HG02642 (cell line): ENCODE results near the gene PPARG.
"Not testable (repeated sequence)": the region's sequence is repeated elsewhere in the genome, so short reads cannot be mapped to it uniquely, and the experiment has no call there.

Experiments used
- ATAC-seq: cut with Tn5 transposase; IDR thresholded peaks from one replicate; pipeline ENCODE4 v1.9.1; 2021; ENCODE audit warnings: mild to moderate bottlenecking; ENCODE audit not compliant: unreplicated experiment, poor library complexity

The PPARG gene

DNA sequence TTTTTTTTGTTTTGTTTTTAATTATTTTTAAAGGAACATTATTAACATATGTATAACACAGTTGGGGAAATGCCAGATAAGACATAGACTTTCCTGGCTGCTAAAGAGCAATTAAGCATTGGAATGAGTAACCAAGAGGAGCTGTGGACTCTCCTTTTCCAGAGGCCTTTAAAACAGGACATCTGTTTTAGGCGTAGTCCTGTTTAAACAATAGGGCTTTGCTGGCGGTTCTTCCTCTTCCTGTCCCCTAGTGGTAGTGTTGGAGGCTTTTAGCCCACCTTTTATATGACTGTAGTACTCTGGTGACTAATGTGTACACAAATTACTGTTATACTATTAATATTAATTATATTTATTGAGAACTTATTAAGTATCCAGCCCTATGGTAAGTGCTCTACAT, 81.9 kb downstream of the PPARG start:
- no peak for ATAC-seq

DNA sequence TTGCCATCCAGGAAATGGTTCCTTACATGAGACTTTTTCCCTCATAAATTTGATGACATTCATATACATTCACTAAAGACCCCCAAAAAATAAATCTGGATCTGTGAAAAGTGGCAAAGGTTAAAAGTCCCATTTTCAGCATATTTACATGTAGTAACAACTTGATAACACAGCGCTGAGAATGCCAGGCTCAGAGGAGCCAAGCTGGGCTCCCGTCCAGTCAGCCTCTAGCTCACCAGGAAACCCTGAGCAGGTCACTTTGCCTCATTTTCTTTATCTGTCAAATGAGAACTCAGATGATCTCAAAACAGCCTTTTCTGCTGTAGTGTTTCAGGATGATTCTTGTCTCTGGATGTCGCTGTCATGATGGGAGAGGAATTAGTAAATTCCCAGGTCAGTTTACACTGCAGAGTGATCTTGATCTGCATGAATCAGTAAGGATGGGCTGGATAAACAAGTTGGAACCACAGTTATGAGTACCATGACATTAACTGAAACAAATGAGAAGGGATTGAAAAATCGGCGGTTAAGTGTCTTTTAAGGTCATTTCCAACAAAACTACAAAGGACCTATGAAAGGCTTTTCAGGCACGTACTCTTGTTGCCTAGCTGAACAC, 82.8 kb downstream of the PPARG start:
- no peak for ATAC-seq

DNA sequence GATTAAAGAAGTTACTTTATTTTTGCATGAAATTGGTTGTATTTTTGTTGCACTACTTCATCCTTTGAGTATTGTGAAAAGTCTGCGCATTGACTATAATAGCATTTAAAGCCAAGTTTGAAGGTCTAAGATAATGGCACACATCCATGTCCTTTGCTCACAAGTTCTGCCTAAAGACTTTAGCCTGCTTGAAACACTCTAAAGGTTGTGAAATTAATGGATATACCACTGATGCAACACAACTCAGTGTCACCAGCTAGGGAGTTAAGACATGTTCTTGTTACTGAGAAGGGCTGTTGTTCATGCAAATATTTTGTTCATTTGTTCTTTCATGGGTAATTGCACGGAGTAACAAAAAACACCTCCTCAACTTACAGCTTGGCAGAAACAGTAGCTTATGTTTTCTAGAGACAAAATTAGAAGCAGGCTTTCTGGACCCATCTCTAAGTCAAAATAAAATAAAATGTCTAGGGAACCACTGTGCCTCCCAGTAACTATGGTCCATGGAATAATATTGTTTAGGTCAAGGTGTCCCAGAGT, 83.9 kb downstream of the PPARG start:
- ATAC-seq, result no peak

DNA sequence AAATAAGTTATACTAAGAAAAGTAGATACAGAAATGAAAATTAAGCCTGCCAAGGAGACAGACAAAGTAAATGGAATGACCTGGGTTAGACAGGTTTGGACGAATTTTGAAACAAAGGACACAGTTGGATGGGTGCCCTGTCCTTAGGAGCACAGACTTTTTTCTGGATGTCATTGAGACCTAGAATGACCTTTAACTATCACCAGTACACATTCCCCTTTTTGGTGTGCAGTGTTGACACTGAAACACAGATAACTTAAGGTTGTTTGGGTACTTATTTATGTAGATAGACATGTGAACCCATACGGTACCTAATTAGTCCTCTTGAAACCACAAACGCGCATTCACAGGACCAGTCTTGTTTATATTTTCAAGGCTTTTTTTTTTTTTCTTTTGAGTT, 86.7 kb downstream of the PPARG start:
- no peak for ATAC-seq

DNA sequence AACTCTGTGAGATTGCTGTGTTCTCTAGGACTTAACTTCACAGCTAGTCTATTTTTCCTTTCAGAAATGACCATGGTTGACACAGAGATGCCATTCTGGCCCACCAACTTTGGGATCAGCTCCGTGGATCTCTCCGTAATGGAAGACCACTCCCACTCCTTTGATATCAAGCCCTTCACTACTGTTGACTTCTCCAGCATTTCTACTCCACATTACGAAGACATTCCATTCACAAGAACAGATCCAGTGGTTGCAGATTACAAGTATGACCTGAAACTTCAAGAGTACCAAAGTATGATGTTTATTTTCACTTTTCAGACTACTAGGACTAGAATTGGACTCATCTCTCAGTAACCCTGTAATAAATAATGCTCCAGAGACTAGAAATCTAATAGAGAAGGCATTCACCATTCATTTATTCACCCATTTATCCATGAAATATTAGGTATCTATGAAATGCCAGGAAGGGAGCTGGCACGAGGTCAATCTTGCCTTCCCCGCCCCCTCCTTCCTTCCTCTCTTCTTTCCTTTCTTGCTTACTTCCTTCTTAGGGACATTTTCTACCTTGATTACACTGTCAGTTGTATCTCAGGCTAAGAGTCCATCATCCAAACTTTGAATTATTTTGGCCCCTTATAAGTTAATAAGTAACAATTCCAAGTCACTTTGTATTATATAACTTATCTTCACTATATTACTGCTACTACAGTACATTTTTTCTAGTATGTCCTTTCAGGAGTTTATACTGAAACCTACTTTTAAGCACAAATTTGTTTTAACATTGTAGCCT, 91.0 kb downstream of the PPARG start:
- no peak for ATAC-seq

DNA sequence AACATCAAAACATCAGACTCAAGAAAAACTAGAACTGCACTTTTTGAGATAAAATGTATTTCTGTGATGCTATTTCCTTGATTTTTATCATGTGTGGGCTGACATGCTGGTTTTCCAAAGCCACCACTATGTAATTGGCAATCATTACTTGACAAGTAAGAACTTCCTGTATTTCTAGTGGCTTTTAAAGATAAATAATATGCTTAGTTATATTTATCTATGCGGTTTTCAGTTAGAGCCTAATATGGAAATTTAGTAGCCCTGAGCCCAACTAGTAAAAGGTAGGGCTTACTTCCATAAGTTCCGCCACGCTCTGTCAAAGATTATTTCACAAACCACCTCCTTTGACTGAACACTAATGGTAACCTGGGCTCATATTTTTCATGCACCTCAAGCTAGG, 91.6 kb downstream of the PPARG start:
- no peak for ATAC-seq

DNA sequence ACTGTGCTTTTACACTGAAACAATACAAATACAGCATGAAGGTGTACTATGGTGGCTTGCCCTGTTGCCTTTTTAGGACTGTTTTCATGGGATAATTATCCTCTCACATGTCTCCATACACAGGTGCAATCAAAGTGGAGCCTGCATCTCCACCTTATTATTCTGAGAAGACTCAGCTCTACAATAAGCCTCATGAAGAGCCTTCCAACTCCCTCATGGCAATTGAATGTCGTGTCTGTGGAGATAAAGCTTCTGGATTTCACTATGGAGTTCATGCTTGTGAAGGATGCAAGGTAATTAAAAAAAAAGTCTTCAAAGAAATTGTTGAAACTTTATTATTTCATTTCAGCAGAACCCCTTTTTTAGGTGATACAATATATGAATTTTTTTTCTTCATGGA, 92.3 kb downstream of the PPARG start:
- no peak for ATAC-seq

DNA sequence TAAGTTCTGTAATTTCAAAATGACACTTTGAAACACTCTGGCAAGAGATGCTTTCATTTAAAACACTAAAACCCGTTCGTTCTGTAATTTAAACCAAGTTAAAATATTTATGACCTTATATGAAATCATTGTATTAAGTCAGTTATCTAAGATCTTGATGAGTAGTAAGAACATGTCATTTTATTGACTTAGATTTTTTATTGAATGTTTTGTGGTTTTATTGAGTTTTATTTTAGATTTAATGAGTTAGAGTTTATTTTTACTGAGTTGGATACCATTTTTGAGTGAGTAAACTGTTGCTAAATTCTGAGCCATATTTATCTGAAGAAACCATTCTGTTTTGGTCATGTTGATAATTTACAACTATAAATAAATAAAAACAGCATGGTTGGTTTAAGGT, 94.3 kb downstream of the PPARG start:
- no peak for ATAC-seq

DNA sequence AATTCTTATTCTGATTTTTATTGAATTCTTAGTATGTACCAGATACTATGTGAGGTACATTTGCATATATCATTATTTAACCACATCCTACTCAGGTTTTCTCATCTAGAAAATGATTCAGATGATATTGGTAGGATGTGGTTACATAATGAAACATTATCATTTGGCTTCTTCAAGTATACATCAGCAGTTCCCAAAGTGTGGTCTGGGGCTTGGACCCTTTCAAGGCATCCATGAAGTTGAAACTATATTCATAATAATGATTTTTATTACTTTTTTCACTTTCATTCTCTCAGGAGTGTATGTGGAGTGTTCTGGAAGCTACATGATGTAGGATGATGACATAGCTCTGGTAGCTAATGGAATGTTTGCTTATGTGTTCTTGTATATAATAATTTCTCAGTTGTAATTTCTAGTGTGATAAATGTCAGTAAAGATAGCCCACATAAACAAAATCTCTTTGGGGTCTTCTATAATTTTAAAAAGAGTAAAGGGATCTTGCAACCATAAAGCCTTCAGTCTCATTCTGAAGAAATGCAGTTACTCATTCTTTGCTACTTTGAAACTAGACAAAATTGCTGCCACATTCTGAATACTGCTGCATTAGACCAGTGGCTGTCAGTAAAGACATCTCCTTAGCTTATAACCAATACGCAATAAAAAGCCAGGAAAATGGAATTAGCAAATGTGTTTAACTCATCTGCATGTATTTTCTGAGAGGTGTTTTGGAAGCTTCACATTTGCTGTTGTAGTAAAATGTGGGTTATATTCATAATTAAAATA, 95.8 kb downstream of the PPARG start:
- no peak for ATAC-seq

DNA sequence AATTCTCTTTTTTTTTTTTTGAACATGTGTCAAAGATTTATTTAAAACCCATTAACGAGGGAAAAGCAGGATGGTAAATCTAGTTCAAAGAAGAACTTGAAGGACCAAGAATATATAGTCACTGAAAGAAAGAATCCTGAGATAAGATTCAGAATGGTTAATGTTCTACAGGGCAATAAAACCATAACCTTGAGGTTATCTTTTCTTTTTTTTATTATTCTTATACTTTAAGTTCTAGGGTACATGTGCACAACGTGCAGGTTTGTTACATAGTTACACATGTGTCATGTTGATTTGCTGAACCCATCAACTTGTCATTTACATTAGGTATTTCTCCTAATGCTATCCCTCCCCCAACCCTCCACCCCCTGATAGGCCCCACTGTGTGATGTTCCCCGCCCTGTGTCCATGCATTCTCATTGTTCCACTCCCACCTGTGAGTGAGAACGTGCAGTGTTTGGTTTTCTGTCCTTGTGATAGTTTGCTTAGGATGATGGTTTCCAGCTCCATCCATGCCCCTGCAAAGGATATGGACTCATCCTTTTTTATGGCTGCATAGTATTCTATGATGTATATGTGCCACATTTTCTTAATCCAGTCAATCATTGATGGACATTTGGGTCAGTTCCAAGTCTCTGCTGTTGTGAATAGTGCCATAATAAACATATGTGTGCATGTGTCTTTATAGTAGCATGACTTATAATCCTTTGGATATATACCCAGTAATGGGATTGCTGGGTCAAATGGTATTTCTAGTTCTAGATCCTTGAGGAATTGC, 97.8 kb downstream of the PPARG start:
- not testable (repeated sequence) for ATAC-seq

DNA sequence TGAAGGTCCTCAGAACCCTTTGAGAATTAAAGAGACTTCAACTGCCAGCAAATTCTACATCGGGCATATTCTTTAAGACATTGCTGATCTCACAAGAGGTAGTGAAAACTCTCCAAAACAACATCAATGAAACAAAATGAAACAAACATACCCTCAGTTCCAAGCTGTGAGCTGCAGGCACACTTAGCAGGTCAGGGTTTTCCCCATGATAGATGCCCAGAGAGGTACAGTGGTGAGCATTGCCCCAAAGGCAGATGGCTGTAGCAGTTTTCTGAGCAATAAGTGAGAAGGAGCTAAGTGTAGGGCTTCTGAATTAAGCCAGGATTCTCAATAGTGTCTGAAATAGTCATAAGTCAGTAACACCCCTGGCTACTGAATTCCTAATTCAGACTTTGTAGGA, 99.3 kb downstream of the PPARG start:
- no peak for ATAC-seq

DNA sequence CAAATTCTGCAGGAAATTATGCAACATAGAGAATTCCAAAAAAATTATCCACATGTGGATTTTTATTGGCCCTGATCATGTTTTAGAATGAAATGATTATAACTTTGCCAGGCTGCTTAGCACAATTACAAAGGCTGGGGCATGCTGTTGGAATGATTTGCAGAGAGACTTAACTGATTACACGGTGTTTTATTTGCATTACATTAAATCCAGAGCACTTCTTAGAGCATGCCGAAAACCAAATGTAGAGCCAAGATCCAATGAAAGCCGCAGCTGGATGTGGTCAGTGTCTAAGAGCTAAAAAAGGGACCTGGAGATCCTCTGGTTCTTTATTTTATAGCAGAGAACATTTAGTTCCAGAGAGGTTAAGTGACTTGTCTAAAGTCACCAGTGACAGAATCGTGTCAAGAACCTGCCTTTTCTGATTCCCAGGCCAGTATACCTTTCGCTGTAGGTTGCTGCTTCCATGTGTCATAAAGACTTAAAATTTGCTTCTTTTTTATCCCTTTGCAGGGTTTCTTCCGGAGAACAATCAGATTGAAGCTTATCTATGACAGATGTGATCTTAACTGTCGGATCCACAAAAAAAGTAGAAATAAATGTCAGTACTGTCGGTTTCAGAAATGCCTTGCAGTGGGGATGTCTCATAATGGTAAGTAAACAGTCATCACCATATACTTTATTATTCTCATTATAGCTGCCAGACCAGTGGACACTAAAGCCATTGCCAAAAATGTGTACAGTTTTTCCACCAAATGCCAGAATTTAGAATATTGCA, 103.4 kb downstream of the PPARG start:
- ATAC-seq, result no peak

DNA sequence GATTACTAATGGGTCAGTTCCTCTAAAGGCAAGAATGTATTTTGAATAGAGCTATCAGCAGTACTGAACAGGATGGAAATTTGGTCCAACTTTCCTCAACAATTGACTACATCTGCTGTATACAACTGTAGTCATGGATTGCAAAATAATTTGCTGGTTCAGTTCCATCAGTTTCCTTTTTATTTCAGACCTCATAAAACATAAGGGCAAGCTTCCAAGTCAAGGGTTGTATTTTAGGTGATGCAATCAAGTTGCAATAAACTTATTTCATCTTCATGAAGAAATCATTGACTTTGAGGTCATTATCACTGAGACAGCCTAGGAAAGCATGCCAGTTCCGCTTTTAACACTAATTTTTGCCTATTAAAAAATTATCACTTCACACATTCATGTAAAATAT, 105.0 kb downstream of the PPARG start:
- no peak for ATAC-seq

DNA sequence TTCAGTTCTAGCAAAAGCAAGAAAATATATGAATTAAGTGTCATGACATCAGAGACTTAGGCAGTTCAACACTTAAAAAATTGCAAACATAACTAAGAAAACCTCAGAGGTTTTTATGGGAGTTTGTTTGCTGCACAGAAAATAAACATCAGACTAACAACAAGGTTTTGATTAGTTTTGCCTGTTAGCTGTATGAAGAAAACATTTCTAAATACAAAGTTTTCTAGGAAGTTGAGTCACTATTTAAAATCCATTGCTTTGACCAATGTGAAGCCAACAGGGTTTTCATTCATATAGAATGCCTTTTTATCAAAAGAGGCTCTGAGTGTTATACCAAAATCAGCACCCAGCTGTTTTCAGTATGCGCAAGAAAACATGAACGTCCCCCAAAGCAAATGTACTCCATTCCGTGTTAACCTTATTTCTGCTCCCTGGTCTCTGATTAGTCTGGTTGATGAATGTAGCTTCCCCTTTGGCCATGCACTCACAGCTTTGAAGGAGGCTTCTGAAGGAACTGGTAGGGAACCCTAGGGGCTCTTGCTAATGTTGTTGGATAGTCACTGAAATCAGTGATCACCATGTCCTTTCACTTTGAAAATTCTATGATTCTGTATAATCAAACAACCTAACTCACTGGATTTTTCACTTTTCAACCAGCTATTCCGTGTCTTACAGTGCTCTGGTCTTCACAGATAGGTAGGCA, 105.8 kb downstream of the PPARG start:
- ATAC-seq, result peak; percentile 24

DNA sequence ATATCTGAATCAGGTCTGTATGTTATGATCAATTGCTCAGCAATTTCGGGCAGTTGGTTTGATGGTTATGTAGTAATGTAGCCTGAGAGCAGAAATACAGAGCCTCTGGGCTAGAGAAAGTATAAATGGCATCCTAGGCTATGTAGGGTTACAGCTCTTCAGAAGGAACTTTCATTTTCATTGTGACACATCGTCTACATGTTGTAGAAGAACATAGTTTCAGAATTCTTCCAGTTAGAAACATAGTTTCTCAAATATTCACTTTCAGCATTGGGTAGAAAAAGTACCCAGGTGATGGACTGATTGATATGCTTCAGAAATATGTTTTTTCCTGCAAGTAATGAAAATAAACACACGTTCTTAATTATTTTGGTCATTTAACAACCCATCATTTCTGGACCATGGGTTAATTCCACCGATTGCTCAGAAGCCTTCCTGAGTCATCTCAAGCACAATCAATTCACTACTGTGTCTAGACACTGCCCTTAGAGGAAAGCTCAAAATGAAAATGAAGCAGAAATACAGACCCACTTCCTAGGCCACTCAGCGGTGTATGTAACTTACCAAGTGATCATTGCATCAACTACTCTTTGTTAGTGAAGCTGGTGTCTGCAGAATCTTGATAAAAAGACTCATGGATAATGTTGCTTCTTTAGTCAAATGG, 106.6 kb downstream of the PPARG start:
- ATAC-seq, result peak; percentile 94

DNA sequence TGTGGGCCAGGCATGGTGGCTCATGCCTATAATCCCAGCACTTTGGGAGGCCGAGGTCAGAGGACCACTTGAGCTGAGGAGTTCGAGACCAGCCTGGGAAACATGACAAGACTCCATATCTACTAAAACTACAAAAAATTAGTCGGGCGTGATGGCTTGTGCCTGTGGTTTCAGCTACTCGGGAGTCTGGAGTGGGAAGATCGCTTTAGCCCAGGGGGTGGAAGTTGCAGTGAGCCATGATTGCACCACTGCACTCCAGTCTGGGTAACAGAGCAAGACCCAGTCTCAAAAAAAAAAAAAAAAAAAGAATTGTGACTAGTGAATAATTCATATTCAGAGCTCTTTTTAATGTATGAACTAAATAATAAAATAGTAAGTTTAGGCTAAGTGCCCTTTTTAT, 107.6 kb downstream of the PPARG start:
- no peak for ATAC-seq

DNA sequence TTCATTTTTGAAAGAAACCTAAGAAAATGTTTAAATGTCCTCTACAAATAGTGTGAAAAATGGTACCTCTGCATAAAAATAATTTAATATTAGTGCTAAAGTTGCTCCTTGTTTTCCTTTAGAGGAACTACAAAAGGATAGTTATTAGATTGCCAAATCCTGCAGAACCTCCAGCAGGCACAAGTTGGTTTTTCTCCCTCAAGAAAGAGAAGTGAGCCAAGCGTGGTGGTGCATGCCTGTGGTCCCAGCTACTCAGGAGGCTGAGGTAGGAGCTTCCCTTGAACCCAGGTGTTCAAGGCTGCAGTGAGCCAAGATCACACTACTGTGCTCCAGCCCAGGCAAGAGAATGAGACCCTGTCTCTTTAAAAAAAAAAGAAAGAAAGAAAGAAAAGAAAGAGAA, 110.4 kb downstream of the PPARG start:
- no peak for ATAC-seq

DNA sequence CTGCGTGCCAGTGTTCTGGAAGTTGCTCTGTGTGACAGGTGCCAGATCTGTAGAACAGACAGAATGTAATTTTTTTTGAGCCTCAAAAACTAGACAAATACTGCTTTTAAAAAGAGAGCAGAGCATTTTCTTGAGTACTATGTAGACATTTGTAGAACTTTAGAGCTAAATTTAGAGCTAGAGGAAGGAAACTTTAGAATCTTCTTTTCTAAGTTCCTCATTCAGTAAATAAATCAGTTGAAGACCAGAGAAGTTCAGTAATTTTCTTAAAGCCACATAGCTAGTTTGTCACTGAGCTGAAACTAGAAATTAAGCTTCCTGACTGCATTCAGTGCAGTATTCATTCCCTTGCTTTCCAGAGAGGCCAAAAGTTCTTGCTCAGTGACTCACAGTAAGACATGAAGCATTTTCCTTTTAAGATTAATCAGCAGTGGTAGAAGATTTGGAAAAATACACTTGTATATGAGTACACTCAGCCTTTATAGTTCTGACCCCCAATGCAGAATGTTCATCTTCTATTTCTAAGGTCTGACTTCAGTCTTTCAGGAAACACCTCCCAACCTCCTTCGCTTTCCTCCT, 111.8 kb downstream of the PPARG start:
- ATAC-seq, result no peak
